Stomach (tissue), 9 donors: ENCODE results near the gene MICB. TPM values are rescaled to one million over a fixed set of nuclear protein-coding genes. Genes with fewer than 3 reads are reported as not detected.

Source experiments
- DNase-seq, 2 donors: peaks; one replicate each; pipeline versions ENCODE4 v3.0.0 to v3.0.0-alpha.2; 2013 to 2019
- H3K27ac ChIP-seq, 5 donors: fragments of 200-600 bp in 4 of 5; sonication (generic) in 4 of 5; one replicate each; pipeline ENCODE4 v1.5.1; 2013 to 2019; ENCODE audit warnings: mild to moderate bottlenecking in 1 of 5, moderate library complexity in 1 of 5
- H3K27me3 ChIP-seq, 3 donors: fragments of 200-600 bp; sonication (generic); one replicate each; pipeline ENCODE4 v1.5.1; 2017 to 2019; ENCODE audit warnings: mixed run types in 1 of 3
- H3K36me3 ChIP-seq, 4 donors: fragments of 200-600 bp; sonication (generic); 1 replicate in 3 of 4; 2 replicates in 1 of 4; pipeline ENCODE4 v1.5.1; 2016 to 2019
- H3K4me1 ChIP-seq, 4 donors: fragments of 200-600 bp; sonication (generic); one replicate each; pipeline ENCODE4 v1.5.1; 2016 to 2019
- H3K4me3 ChIP-seq, 4 donors: fragments of 200-600 bp; sonication (generic) in 3 of 4; one replicate each; pipeline ENCODE4 v1.5.1; 2016 to 2019; ENCODE audit warnings: mild to moderate bottlenecking in 1 of 4
- H3K9me3 ChIP-seq, 4 donors: fragments of 200-600 bp; sonication (generic); one replicate each; pipeline ENCODE4 v1.5.1; 2016 to 2019
- EP300 ChIP-seq: sonication (generic); formaldehyde crosslinking; IDR thresholded peaks from one replicate; pipeline ENCODE4 v1.6.1; 2017; ENCODE audit warnings: antibody characterized with exemption
- POLR2A ChIP-seq, 4 donors: fragments of 450-650 bp; IDR thresholded peaks; one replicate each; pipeline ENCODE4 v1.6.1; 2016; ENCODE audit warnings: antibody characterized with exemption in 4 of 4, control low read depth in 2 of 4, mild to moderate bottlenecking in 1 of 4, moderate library complexity in 1 of 4
- POLR2AphosphoS5 ChIP-seq, 3 donors: sonication (generic); formaldehyde crosslinking; IDR thresholded peaks; one replicate each; pipeline ENCODE4 v1.6.1; 2016; ENCODE audit warnings: antibody characterized with exemption in 3 of 3
- WGBS, 5 donors: extraction: QIAGEN DNeasy Blood & Tissue Kit in 3 of 5; methylation state at CpG; one replicate each; pipeline versions ENCODE4 v1.1.5 to v1.1.7; 2013 to 2018; 5-methylcytosine and 5-hydroxymethylcytosine counted together
- intact Hi-C: fragments of 100-400 bp; cut with DNase I; formaldehyde crosslinking; loops from one replicate; pipeline ENCODE4 v1.15.1; 2023; ENCODE audit warnings: low total_unique reads
- polyA plus RNA-seq, 3 donors: library from polyadenylated mRNA; stranded (reverse); fragments of 200-250 nt; gene quantifications; one replicate each; pipeline ENCODE4 v1.2.3, GENCODE V29; 2013
- total RNA-seq, 5 donors: library from RNA; depleted of rRNA; stranded (reverse); fragments of >200 nt; gene quantifications; one replicate each; pipeline versions ENCODE4 v1.1.0 to v1.2.3, GENCODE V29; 2014 to 2016
- TF ChIP-seq, protein P1 (sequence below), 7 experiments: fragments of 450-650 bp in 4 of 7; fragments of 200-600 bp in 3 of 7; sonication (generic) in 3 of 7; IDR thresholded peaks; one replicate each; pipeline ENCODE4 v1.5.1; 2016 to 2019; ENCODE audit warnings: antibody characterized with exemption in 7 of 7, control low read depth in 2 of 7, mild to moderate bottlenecking in 1 of 7
- donor health status: healthy with polysubstance abuse.
- donor health status: Bipolar disorder and iron deficiency.
- donor health status: healthy.

The MICB gene
- total and polyA plus RNA-seq, 8 donors: 0.29 to 1.7 (median 0.86) TPM; not detected in 2

DNA sequence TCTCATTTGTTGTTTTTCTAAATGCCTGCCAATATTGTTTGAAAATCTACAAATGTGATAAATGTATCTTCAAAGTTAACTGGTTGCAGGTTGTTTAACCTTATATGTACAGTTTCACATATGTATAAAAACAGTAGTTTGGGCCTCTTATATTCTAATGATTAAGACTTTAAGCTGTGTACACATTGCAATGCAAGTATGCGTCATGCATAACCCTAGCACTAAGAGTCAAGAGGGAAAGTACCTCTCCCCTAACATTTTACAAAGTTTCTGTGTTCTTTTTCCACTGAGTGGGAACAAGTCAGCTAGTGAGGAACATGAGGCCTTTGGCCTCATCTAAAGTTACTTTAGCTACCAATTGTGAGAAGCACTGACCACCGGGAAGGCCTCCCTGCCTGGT, 25.7 kb upstream of the MICB start:
- no peaks in the 10 kb centered on the region for H3K9me3 ChIP-seq
- TF ChIP-seq, protein P1, sequence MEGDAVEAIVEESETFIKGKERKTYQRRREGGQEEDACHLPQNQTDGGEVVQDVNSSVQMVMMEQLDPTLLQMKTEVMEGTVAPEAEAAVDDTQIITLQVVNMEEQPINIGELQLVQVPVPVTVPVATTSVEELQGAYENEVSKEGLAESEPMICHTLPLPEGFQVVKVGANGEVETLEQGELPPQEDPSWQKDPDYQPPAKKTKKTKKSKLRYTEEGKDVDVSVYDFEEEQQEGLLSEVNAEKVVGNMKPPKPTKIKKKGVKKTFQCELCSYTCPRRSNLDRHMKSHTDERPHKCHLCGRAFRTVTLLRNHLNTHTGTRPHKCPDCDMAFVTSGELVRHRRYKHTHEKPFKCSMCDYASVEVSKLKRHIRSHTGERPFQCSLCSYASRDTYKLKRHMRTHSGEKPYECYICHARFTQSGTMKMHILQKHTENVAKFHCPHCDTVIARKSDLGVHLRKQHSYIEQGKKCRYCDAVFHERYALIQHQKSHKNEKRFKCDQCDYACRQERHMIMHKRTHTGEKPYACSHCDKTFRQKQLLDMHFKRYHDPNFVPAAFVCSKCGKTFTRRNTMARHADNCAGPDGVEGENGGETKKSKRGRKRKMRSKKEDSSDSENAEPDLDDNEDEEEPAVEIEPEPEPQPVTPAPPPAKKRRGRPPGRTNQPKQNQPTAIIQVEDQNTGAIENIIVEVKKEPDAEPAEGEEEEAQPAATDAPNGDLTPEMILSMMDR (IDR thresholded peaks at IDR 0.05): no peak
- TF ChIP-seq EP300 (no peak), POLR2A (IDR thresholded peaks at IDR 0.05) (no peak), POLR2AphosphoS5 (IDR thresholded peaks at IDR 0.05) (no peak)
- WGBS, 5 donors: 42 to 86% (median 55%) methylated on average over 2 of the region's 2 CpGs
- no peak overlapping the region for H3K4me3 ChIP-seq
- no peak for DNase-seq
- no peaks in the 10 kb centered on the region for H3K27me3 ChIP-seq
- intact Hi-C loops: no loop called here
- peaks cover 0 to 5% (median 0%) of the 10 kb centered on the region in 4 donors for H3K36me3 ChIP-seq
- no peak overlapping the region for H3K27ac ChIP-seq
- peaks cover 0 to 5% (median 0%) of the 10 kb centered on the region in 4 donors for H3K4me1 ChIP-seq

- H3K4me1 ChIP-seq: no peaks in the 10 kb centered on the region
- TF ChIP-seq POLR2AphosphoS5 (IDR thresholded peaks at IDR 0.05): no peak
- no peak for TF ChIP-seq POLR2A (IDR thresholded peaks at IDR 0.05)
- TF ChIP-seq EP300: no peak
- TF ChIP-seq, protein P1 (IDR thresholded peaks at IDR 0.05): no peak
- H3K9me3 ChIP-seq: no peaks in the 10 kb centered on the region
- H3K27ac ChIP-seq: no peak overlapping the region
- H3K4me3 ChIP-seq: no peak overlapping the region
- no peak for DNase-seq
- intact Hi-C loops: no loop called here
- H3K36me3 ChIP-seq: no peaks in the 10 kb centered on the region
- WGBS, 5 donors: 63 to 87% (median 81%) methylated on average over 4 of the region's 4 CpGs
- no peaks in the 10 kb centered on the region for H3K27me3 ChIP-seq
Observed at GRCh38 chr6:31473244-31473643, 24.7 kb upstream of the MICB start.

GRCh38 chr6:31473780-31474761, 23.9 kb upstream of the MICB start:
- no peaks in the 10 kb centered on the region for H3K4me1 ChIP-seq
- TF ChIP-seq, protein P1 (IDR thresholded peaks at IDR 0.05): no peak
- TF ChIP-seq POLR2AphosphoS5 (IDR thresholded peaks at IDR 0.05) (no peak), POLR2A (IDR thresholded peaks at IDR 0.05) (no peak), EP300 (no peak)
- DNase-seq: no peak
- H3K36me3 ChIP-seq: no peaks in the 10 kb centered on the region
- no peaks in the 10 kb centered on the region for H3K9me3 ChIP-seq
- no peak overlapping the region for H3K4me3 ChIP-seq
- no peak overlapping the region for H3K27ac ChIP-seq
- H3K27me3 ChIP-seq: no peaks in the 10 kb centered on the region
- 70 to 83% (median 78%) methylated on average over 7 to 8 of the region's 8 CpGs for WGBS, 5 donors
- intact Hi-C loops: no loop called here

DNA sequence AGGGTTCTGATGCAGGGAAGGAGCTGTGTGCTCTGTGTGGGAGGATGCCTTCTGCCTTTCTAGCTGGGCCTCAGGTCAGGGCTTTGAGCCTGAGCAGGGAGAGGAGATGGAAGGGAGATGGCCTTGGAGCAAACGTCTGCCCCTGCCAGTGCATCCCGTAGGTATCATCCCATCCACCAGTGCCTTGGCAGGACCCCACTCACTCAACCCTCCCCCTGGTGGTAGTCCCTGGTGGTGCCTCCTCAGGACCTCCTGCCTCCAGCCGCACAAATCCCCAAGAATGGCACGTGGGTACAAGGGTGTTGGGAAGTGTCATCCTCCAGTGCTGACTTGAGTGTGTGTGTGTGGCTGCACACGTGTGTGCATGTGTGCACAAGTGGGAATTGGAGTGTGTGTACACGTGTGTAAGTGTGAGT, 23.1 kb upstream of the MICB start:
- no peak for DNase-seq
- Histone ChIP-seq H3K4me1 (no peaks in the 10 kb centered on the region), H3K4me3 (no peak overlapping the region), H3K27ac (no peak overlapping the region), H3K36me3 (no peaks in the 10 kb centered on the region), H3K9me3 (no peaks in the 10 kb centered on the region), H3K27me3 (no peaks in the 10 kb centered on the region)
- WGBS, 5 donors: 62 to 83% (median 74%) methylated on average over 6 of the region's 6 CpGs
- intact Hi-C loops: no loop called here
- TF ChIP-seq POLR2A (IDR thresholded peaks at IDR 0.05) (no peak), EP300 (no peak), POLR2AphosphoS5 (IDR thresholded peaks at IDR 0.05) (no peak)
- TF ChIP-seq, protein P1 (IDR thresholded peaks at IDR 0.05): no peak
